Kidney epithelial cell (primary cell): ENCODE results near the gene RNU6-9. TPM values are rescaled to one million over a fixed set of nuclear protein-coding genes. Genes with fewer than 3 reads are reported as not detected.
A peak's percentile ranks its signal among the peaks of the same experiment; 100 is the strongest.

Experiments
- DNase-seq: peaks from one replicate; pipeline ENCODE4 v3.0.0-alpha.2; 2010; ENCODE audit warnings: low read depth
- H3K27me3 ChIP-seq: 2 replicates; pipeline ENCODE4 v1.6.0; 2011; ENCODE audit warnings: low read length; ENCODE audit not compliant: control insufficient read depth, insufficient read depth
- H3K36me3 ChIP-seq: 2 replicates; pipeline ENCODE4 v1.5.1; 2011; ENCODE audit warnings: low read length; ENCODE audit not compliant: control insufficient read depth, insufficient read depth
- H3K4me3 ChIP-seq: 2 replicates; pipeline ENCODE4 v1.5.1; 2011; ENCODE audit warnings: low read depth, mild to moderate bottlenecking, control low read depth, low read length
- CTCF ChIP-seq: IDR thresholded peaks from 2 replicates; pipeline ENCODE4 v1.5.1; 2011; ENCODE audit warnings: mild to moderate bottlenecking, moderate library complexity, low read length, control low read depth, inconsistent platforms; ENCODE audit not compliant: insufficient read depth, poor library complexity, severe bottlenecking
- total RNA-seq: library from RNA; depleted of rRNA; stranded (reverse); fragments of >200 nt; gene quantifications from 2 replicates; pipeline ENCODE4 v1.2.3, GENCODE V29; 2015

RNU6-9 gene
- total RNA-seq, 1 donor from 2014 or later, result not detected

GRCh38 chr19:926323-926588, 33.0 kb downstream of the RNU6-9 start:
- peaks cover 1% of the 10 kb centered on the region for H3K27me3 ChIP-seq
- DNase-seq, result no peak
- TF ChIP-seq CTCF, result no peak
- peak overlapping the region; percentile 96 for H3K4me3 ChIP-seq
- H3K36me3 ChIP-seq, result no peaks in the 10 kb centered on the region

- no peak for TF ChIP-seq CTCF
- peak overlapping the region; percentile 96 for H3K4me3 ChIP-seq
- DNase-seq, result no peak
- no peaks in the 10 kb centered on the region for H3K27me3 ChIP-seq
- H3K36me3 ChIP-seq, result no peaks in the 10 kb centered on the region
Observed at GRCh38 chr19:926589-927350, 33.5 kb downstream of the RNU6-9 start.

- H3K27me3 ChIP-seq, result no peaks in the 10 kb centered on the region
- H3K4me3 ChIP-seq, result peak overlapping the region; percentile 96
- TF ChIP-seq CTCF, result no peak
- no peak for DNase-seq
- H3K36me3 ChIP-seq, result no peaks in the 10 kb centered on the region
Observed at GRCh38 chr19:927351-927779, 34.1 kb downstream of the RNU6-9 start.

GRCh38 chr19:927780-928401, 34.6 kb downstream of the RNU6-9 start:
- no peak for TF ChIP-seq CTCF
- Histone ChIP-seq H3K27me3 (no peaks in the 10 kb centered on the region), H3K36me3 (no peaks in the 10 kb centered on the region), H3K4me3 (peak overlapping the region; percentile 0)
- no peak for DNase-seq

GRCh38 chr19:928471-929202, 35.4 kb downstream of the RNU6-9 start:
- no peak for TF ChIP-seq CTCF
- H3K36me3 ChIP-seq, result no peaks in the 10 kb centered on the region
- H3K27me3 ChIP-seq, result no peaks in the 10 kb centered on the region
- DNase-seq, result no peak
- H3K4me3 ChIP-seq, result no peak overlapping the region
